NB4 (cell line): Measurements from ENCODE around the gene NDC1.

Experiments used
- DNase-seq: peaks from one replicate; pipeline ENCODE4 v3.0.0; 2010; ENCODE audit warnings: low read depth
- H3K4me3 ChIP-seq: one replicate; pipeline ENCODE4 v1.5.1; 2011; ENCODE audit warnings: mild to moderate bottlenecking, low read depth, low read length, moderate library complexity
- MYC ChIP-seq: IDR thresholded peaks from 2 replicates; pipeline ENCODE4 v1.6.1; 2011; ENCODE audit warnings: low read depth, low read length
- POLR2A ChIP-seq: IDR thresholded peaks from 2 replicates; pipeline ENCODE4 v1.6.1; 2011; ENCODE audit warnings: mild to moderate bottlenecking; ENCODE audit not compliant: insufficient read length; ENCODE audit errors: extremely low read depth
- TF ChIP-seq, protein P1 (sequence below): IDR thresholded peaks from one replicate; pipeline ENCODE4 v1.5.1; 2012; ENCODE audit warnings: low read depth, low read length
- TF ChIP-seq, protein P2 (sequence below): IDR thresholded peaks from 2 replicates; pipeline ENCODE4 v1.6.1; 2011; ENCODE audit warnings: low read depth, low read length

Gene NDC1

DNA sequence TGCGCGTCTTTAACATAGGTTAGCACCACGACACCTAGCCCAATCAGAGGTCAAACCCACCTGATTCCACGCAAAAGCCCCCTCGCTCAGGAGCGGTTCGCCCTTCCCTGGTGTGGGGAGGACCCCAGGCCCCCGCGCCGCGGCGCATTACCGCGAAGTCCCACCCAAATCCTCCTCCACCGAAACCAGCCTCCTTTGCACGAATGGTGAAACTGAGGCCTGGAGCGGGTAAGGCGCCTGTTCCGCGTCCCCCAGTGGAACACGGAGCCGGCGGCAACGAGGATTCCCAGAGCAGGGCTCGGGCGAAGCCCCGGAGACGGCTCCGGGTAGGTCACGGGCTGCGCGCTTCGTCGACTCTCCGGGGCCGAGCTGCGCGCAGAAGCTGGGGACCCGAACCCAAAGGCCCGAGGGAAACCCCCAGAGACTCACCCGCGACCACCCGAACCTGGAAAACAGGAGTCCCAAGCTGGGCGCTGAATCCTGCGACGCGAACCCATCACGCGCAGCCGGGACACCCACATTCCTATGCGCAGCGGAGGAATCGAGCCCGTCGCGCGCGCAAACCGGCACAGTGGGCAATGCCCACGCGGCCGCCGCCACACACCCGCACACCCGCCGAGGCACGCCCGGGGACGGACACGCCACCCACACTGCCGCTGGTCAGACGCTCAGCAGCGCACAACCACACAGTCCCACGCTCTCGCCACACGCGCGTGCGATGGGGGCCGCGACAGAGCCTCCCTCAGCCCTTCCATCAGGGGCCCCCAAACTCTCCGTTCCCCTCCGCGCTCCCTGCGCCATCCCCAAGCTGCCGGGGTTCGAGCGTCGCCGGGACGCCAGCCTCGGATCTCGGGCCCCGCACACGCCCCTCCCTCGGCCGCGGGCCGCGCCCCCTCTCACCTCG lies 99.6 kb downstream of the NDC1 start:
- DNase-seq, result no peak
- TF ChIP-seq, protein P1, sequence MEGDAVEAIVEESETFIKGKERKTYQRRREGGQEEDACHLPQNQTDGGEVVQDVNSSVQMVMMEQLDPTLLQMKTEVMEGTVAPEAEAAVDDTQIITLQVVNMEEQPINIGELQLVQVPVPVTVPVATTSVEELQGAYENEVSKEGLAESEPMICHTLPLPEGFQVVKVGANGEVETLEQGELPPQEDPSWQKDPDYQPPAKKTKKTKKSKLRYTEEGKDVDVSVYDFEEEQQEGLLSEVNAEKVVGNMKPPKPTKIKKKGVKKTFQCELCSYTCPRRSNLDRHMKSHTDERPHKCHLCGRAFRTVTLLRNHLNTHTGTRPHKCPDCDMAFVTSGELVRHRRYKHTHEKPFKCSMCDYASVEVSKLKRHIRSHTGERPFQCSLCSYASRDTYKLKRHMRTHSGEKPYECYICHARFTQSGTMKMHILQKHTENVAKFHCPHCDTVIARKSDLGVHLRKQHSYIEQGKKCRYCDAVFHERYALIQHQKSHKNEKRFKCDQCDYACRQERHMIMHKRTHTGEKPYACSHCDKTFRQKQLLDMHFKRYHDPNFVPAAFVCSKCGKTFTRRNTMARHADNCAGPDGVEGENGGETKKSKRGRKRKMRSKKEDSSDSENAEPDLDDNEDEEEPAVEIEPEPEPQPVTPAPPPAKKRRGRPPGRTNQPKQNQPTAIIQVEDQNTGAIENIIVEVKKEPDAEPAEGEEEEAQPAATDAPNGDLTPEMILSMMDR, result no peak
- TF ChIP-seq, protein P2, sequence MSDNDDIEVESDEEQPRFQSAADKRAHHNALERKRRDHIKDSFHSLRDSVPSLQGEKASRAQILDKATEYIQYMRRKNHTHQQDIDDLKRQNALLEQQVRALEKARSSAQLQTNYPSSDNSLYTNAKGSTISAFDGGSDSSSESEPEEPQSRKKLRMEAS, result no peak
- no peak for TF ChIP-seq POLR2A
- TF ChIP-seq MYC, result no peak
- no peak overlapping the region for H3K4me3 ChIP-seq

DNA sequence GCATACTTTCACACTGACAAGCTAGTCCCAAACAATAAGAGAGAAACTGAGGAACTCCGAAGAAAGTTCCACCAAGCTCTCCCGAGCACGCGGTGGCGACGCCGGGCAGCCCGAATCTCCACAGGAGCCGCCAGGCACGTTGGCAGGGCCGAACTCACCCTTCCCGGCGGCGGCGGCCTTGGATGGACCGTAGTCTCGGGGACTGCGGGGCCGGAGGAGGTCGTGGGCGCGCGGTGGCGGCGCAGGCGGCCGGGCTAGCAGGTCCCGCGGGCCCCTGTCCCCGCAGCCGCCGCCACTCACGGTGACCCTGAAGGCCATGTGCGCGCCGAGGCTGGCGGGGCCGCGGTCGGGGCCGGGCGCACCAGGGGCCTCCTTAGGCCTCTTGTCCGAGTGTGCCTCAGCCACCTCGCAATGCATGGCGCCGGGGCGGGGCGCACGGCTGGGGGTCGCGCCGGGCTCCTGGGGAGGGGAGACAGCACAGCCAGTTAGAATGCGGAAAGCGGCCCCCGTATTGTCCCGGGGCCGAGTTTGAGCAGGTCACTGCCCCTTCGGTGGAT lies 100.4 kb downstream of the NDC1 start:
- TF ChIP-seq POLR2A (no peak), MYC (no peak)
- TF ChIP-seq, protein P2, result no peak
- TF ChIP-seq, protein P1, result no peak
- H3K4me3 ChIP-seq, result no peak overlapping the region
- no peak for DNase-seq

DNA sequence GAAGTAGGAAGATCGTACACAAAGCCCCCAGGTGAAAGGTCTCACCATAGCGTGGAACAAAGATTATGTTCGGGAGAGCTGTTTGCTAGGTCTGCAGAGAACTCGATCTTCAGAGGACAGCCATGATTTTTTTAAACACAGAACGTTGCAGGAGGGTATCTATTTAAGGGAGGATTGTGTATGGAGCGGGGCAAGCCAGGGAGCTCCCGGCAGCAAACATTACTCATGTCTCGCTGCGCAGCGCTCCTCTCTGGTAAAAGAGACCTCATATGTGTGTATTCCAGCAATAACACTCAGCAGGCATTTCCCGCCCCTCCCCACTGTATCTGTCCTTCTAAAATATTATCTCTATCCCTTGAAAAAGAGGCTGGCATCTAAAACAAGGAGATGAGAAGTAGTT lies 101.8 kb downstream of the NDC1 start:
- no peak for DNase-seq
- no peak overlapping the region for H3K4me3 ChIP-seq
- TF ChIP-seq POLR2A (no peak), MYC (no peak)
- TF ChIP-seq, protein P2, result no peak
- TF ChIP-seq, protein P1, result no peak

DNA sequence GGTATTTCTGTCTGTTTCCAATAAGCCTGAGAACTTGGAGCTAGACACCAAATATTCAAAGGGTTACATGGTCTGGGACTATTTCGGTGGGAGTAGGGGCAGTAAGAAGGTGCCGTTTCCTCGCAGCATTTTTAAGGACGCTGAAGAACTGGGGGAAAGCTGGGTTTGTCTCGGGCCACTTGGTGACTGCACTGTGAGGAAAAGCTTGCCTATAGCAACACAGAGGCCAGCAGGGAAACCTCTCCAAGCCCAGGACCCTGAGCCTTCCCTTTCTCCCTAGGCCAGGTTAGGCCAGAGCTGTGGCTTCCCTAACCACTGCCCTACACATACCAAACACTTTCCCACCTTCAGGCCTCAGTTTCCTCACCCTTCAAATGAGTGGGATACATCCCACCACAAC lies 102.4 kb downstream of the NDC1 start:
- DNase-seq, result no peak
- TF ChIP-seq POLR2A (no peak), MYC (no peak)
- TF ChIP-seq, protein P2, result no peak
- TF ChIP-seq, protein P1, result no peak
- H3K4me3 ChIP-seq, result no peak overlapping the region

DNA sequence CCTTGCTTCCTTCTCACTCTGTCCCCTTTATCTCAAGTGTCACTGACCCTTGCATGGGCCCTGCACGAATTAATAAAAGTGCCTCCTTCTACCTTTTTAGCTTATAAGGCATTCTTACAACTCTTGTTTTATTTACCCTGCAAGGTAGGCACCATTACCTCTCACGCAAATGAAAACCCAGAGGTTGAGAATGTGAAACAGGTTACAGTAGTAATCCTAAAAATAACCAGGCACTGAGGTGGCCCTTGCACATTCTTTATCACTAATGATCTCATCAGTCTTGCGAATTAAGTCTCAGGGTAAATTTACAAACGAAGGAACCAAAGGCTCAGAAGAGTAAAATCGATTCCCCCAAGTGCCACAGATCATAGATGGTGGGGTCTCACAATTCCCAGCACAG lies 102.8 kb downstream of the NDC1 start:
- H3K4me3 ChIP-seq, result no peak overlapping the region
- no peak for DNase-seq
- TF ChIP-seq, protein P2, result no peak
- TF ChIP-seq MYC, result no peak
- TF ChIP-seq, protein P1, result no peak
- no peak for TF ChIP-seq POLR2A
